HCT116 (cell line): ENCODE data around the gene CLDN14. TPM values are rescaled to one million over a fixed set of nuclear protein-coding genes. Genes with fewer than 3 reads are reported as not detected.

Experiments
- ATAC-seq: fragments of 200-7000 bp; cut with Tn5 transposase; 2 replicates; pipeline ENCODE4 v1.9.1; 2020; ENCODE audit warnings: mild to moderate bottlenecking, moderate library complexity
- BruUV-seq: library from RNA; stranded (reverse); fragments of 400-500 nt; replicated peaks from 2 replicates; lab custom pipeline; 2021; lab: Mats Ljungman, UMichigan
- CTCF ChIA-PET: fragments of 300-600 bp; sonication (Branson Sonifier 250); formaldehyde crosslinking; loops from one replicate; lab custom pipeline; 2021; ENCODE audit warnings: antibody characterized with exemption; lab: Charles Lee
- POLR2A ChIA-PET: fragments of 300-600, 350-600 bp; sonication (Branson Sonifier 250); formaldehyde crosslinking; loops from one replicate; lab custom pipeline; 2021; ENCODE audit warnings: antibody characterized with exemption; lab: Charles Lee
- RAD21 ChIA-PET, 2 experiments: fragments of 300-600 bp; sonication (Branson Sonifier 250); formaldehyde crosslinking; loops; one replicate each; lab custom pipeline; 2023; ENCODE audit warnings: low total read pairs in 2 of 2; ENCODE audit not compliant: uncharacterized antibody in 2 of 2, unreplicated experiment in 2 of 2, low non-redundant PET in 1 of 2; lab: Charles Lee
- DNase-seq: peaks from one replicate; pipeline ENCODE4 v3.0.0-alpha.2; 2010; ENCODE audit warnings: low read depth, low spot score
- H2AFZ ChIP-seq: fragments of 200-600 bp; shearing (Covaris generic), sonication (generic); 2 replicates; pipeline ENCODE4 v1.6.1; 2017; ENCODE audit warnings: low read depth, mixed run types, mixed read lengths, antibody characterized with exemption, low read length; ENCODE audit not compliant: poor library complexity, severe bottlenecking
- H3K27ac ChIP-seq: 2 replicates; pipeline ENCODE4 v1.5.1; 2012; ENCODE audit warnings: low read depth, low read length
- H3K27me3 ChIP-seq: fragments of 200-600 bp; sonication (generic); 2 replicates; pipeline ENCODE4 v1.6.1; 2016; ENCODE audit warnings: mixed run types, low read length, mixed read lengths; ENCODE audit not compliant: insufficient read depth
- H3K36me3 ChIP-seq, 2 experiments: fragments of 200-500 bp in 1 of 2; fragments of 200-600 bp in 1 of 2; sonication (Bioruptor generic) in 1 of 2; sonication (generic) in 1 of 2; 2 replicates each; pipeline versions ENCODE4 v1.5.1 to v1.6.1; 2014 to 2016; ENCODE audit warnings: low read length in 2 of 2, inconsistent platforms in 1 of 2, mixed read lengths in 1 of 2, mixed run types in 1 of 2; ENCODE audit not compliant: insufficient read depth in 2 of 2, control insufficient read depth in 1 of 2
- H3K4me1 ChIP-seq, 2 experiments: fragments of 200-600 bp in 1 of 2; sonication (generic) in 1 of 2; 2 replicates each; pipeline versions ENCODE4 v1.5.1 to v1.6.1; 2012 to 2017; ENCODE audit warnings: low read length in 2 of 2, inconsistent platforms in 1 of 2, mild to moderate bottlenecking in 1 of 2, mixed read lengths in 1 of 2, mixed run types in 1 of 2, moderate library complexity in 1 of 2; ENCODE audit not compliant: insufficient read depth in 2 of 2, control insufficient read depth in 1 of 2
- H3K4me2 ChIP-seq: fragments of 200-600 bp; sonication (generic); 2 replicates; pipeline ENCODE4 v1.6.1; 2017; ENCODE audit warnings: mixed run types, low read length, mixed read lengths
- H3K4me3 ChIP-seq, 2 experiments: fragments of 200-600 bp in 1 of 2; sonication (generic) in 1 of 2; replicated peaks in 1 of 2; 2 replicates each; pipeline ENCODE4 v1.5.1; 2011 to 2016; ENCODE audit warnings: low read length in 2 of 2, control low read depth in 1 of 2, low read depth in 1 of 2, mild to moderate bottlenecking in 1 of 2, mixed read lengths in 1 of 2, mixed run types in 1 of 2
- H3K79me2 ChIP-seq: fragments of 200-600 bp; sonication (generic); 2 replicates; pipeline ENCODE4 v1.6.1; 2017; ENCODE audit warnings: mild to moderate bottlenecking, mixed run types, low read length, moderate library complexity, mixed read lengths; ENCODE audit not compliant: insufficient read depth
- H3K9ac ChIP-seq: fragments of 200-600 bp; sonication (generic); 2 replicates; pipeline ENCODE4 v1.6.1; 2016; ENCODE audit warnings: low read length, mixed read lengths
- H3K9me2 ChIP-seq: fragments of 200-600 bp; sonication (generic), shearing (Covaris generic); 2 replicates; pipeline ENCODE4 v1.6.1; 2017; ENCODE audit warnings: mixed run types, mild to moderate bottlenecking, moderate library complexity; ENCODE audit not compliant: insufficient read depth
- H3K9me3 ChIP-seq, 2 experiments: fragments of 200-500 bp in 1 of 2; fragments of 200-600 bp in 1 of 2; sonication (Bioruptor generic) in 1 of 2; sonication (generic) in 1 of 2; 2 replicates each; pipeline ENCODE4 v1.6.1; 2014 to 2017; ENCODE audit warnings: low read length in 2 of 2, mixed read lengths in 2 of 2, inconsistent platforms in 1 of 2, low read depth in 1 of 2, mild to moderate bottlenecking in 1 of 2, mixed run types in 1 of 2, moderate library complexity in 1 of 2; ENCODE audit not compliant: control insufficient read depth in 1 of 2, insufficient read depth in 1 of 2
- H4K20me1 ChIP-seq: fragments of 200-600 bp; sonication (generic), shearing (Covaris generic); 2 replicates; pipeline ENCODE4 v1.6.1; 2017; ENCODE audit warnings: mixed run types, mild to moderate bottlenecking, moderate library complexity; ENCODE audit not compliant: insufficient read depth
- CBX3 ChIP-seq: IDR thresholded peaks from 2 replicates; pipeline ENCODE4 v1.6.1; 2012; ENCODE audit warnings: low read depth
- ELF1 ChIP-seq: IDR thresholded peaks from 2 replicates; pipeline ENCODE4 v1.6.1; 2012; ENCODE audit warnings: low read depth, borderline replicate concordance
- MAX ChIP-seq: IDR thresholded peaks from 2 replicates; pipeline ENCODE4 v1.6.1; 2012
- POLR2A ChIP-seq: IDR thresholded peaks from 2 replicates; pipeline ENCODE4 v1.7.0; 2011; ENCODE audit warnings: borderline replicate concordance; ENCODE audit not compliant: insufficient read depth, insufficient read length; ENCODE audit errors: extremely low read depth
- POLR2AphosphoS5 ChIP-seq: IDR thresholded peaks from 2 replicates; pipeline ENCODE4 v1.6.1; 2011; ENCODE audit warnings: mild to moderate bottlenecking, low read depth, low read length, moderate library complexity
- RAD21 ChIP-seq: IDR thresholded peaks from 2 replicates; pipeline ENCODE4 v1.6.1; 2012; ENCODE audit warnings: low read depth, mild to moderate bottlenecking
- REST ChIP-seq: IDR thresholded peaks from 2 replicates; pipeline ENCODE4 v1.6.1; 2012; ENCODE audit warnings: low read depth
- YY1 ChIP-seq: IDR thresholded peaks from 2 replicates; pipeline ENCODE4 v1.6.1; 2011; ENCODE audit warnings: low read length, low read depth, moderate library complexity, mild to moderate bottlenecking; ENCODE audit not compliant: insufficient replicate concordance; ENCODE audit errors: extremely low read depth
- ZBTB33 ChIP-seq: IDR thresholded peaks from 2 replicates; pipeline ENCODE4 v1.6.1; 2011; ENCODE audit warnings: mild to moderate bottlenecking, low read length, moderate library complexity; ENCODE audit not compliant: insufficient replicate concordance; ENCODE audit errors: extremely low read depth
- intact Hi-C: fragments of 100-400 bp; cut with micrococcal nuclease; formaldehyde crosslinking; loops from 2 replicates; pipeline ENCODE4 v1.10.0; 2022
- total RNA-seq: library from RNA; stranded (reverse); gene quantifications from one replicate; pipeline ENCODE4 v1.2.1, GENCODE V29; 2021; ENCODE audit not compliant: unreplicated experiment

CLDN14 gene
- total RNA-seq, 1 experiment from 2014 or later = not detected

- intact Hi-C loops = no loop called here
- Histone ChIP-seq H3K9ac (no peak overlapping the region), H3K79me2 (no peaks in the 10 kb centered on the region)
- POLR2A ChIA-PET = no interaction called here
- TF ChIP-seq ZBTB33 (no peak), CBX3 (no peak), POLR2AphosphoS5 (no peak), RAD21 (no peak), REST (no peak), POLR2A (no peak), MAX (no peak), ELF1 (no peak), YY1 (no peak)
- TF ChIP-seq, all 23 proteins: peak for 0
- Histone ChIP-seq H3K27me3 (no peaks in the 10 kb centered on the region), H3K9me2 (no peaks in the 10 kb centered on the region), H3K4me3 (no peak overlapping the region), H3K27ac (no peak overlapping the region), H3K4me2 (no peak overlapping the region), H2AFZ (no peak overlapping the region), H3K9me3 (no peaks in the 10 kb centered on the region), H4K20me1 (no peaks in the 10 kb centered on the region), H3K4me1 (no peaks in the 10 kb centered on the region), H3K36me3 (no peaks in the 10 kb centered on the region)
- ATAC-seq = no peak
- CTCF ChIA-PET = no interaction called here
- no TSS peak for BruUV-seq
- RAD21 ChIA-PET = no interaction called here
- no peak for DNase-seq
Measured at GRCh38 chr21:36489103-36489775, 9.3 kb upstream of the CLDN14 start.
